Left ventricle myocardium inferior (tissue), 1 donor: Measurements from ENCODE around the gene CTSW. TPM values are rescaled to one million over a fixed set of nuclear protein-coding genes. Genes with fewer than 3 reads are reported as not detected.

Experiments
- DNase-seq: peaks from one replicate; pipeline ENCODE4 v3.0.0-alpha.2; 2020
- H3K27ac ChIP-seq: fragments of 200-600 bp; replicated peaks from 2 replicates; pipeline ENCODE4 v1.8.0; 2021
- H3K27me3 ChIP-seq: fragments of 200-600 bp; 2 replicates; pipeline ENCODE4 v1.8.0; 2021; ENCODE audit warnings: low read depth
- H3K36me3 ChIP-seq: fragments of 200-600 bp; 2 replicates; pipeline ENCODE4 v1.8.0; 2021
- H3K4me1 ChIP-seq: fragments of 200-600 bp; 2 replicates; pipeline ENCODE4 v1.8.0; 2021
- H3K4me3 ChIP-seq: fragments of 200-600 bp; 2 replicates; pipeline ENCODE4 v1.8.0; 2021; ENCODE audit warnings: mild to moderate bottlenecking, moderate library complexity
- H3K9me3 ChIP-seq: fragments of 200-600 bp; replicated peaks from 2 replicates; pipeline ENCODE4 v1.8.0; 2021
- intact Hi-C: fragments of 100-400 bp; cut with micrococcal nuclease; formaldehyde crosslinking; loops from one replicate; pipeline ENCODE4 v1.11.0; 2022
- total RNA-seq: library from RNA; stranded (reverse); fragmentation: NEBNext Ultra II Directional; extraction: Animal tissue kit (Norgen Biotek cat#: 25700); gene quantifications from one replicate; pipeline ENCODE4 v1.2.1, GENCODE V29; 2021
- TF ChIP-seq, protein P1 (sequence below): fragments of 200-600 bp; IDR thresholded peaks from 2 replicates; pipeline ENCODE4 v1.8.0; 2021; ENCODE audit warnings: antibody characterized with exemption, mild to moderate bottlenecking, borderline replicate concordance
- donor health status: DM: no; HTN: yes; CAD: no; lungs with severe emphysema.

CTSW gene
- total RNA-seq, 1 donor from 2014 or later = 0.49 TPM

GRCh38 chr11:65925397-65925796, 45.8 kb downstream of the CTSW start:
- Histone ChIP-seq H3K36me3 (peaks cover 23% of the 10 kb centered on the region), H3K4me1 (peaks cover 9% of the 10 kb centered on the region), H3K9me3 (no peaks in the 10 kb centered on the region), H3K27ac (no peak overlapping the region), H3K27me3 (no peaks in the 10 kb centered on the region), H3K4me3 (no peak overlapping the region)
- intact Hi-C loops = no loop called here
- TF ChIP-seq, protein P1, sequence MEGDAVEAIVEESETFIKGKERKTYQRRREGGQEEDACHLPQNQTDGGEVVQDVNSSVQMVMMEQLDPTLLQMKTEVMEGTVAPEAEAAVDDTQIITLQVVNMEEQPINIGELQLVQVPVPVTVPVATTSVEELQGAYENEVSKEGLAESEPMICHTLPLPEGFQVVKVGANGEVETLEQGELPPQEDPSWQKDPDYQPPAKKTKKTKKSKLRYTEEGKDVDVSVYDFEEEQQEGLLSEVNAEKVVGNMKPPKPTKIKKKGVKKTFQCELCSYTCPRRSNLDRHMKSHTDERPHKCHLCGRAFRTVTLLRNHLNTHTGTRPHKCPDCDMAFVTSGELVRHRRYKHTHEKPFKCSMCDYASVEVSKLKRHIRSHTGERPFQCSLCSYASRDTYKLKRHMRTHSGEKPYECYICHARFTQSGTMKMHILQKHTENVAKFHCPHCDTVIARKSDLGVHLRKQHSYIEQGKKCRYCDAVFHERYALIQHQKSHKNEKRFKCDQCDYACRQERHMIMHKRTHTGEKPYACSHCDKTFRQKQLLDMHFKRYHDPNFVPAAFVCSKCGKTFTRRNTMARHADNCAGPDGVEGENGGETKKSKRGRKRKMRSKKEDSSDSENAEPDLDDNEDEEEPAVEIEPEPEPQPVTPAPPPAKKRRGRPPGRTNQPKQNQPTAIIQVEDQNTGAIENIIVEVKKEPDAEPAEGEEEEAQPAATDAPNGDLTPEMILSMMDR = no peak
- DNase-seq = no peak

DNA sequence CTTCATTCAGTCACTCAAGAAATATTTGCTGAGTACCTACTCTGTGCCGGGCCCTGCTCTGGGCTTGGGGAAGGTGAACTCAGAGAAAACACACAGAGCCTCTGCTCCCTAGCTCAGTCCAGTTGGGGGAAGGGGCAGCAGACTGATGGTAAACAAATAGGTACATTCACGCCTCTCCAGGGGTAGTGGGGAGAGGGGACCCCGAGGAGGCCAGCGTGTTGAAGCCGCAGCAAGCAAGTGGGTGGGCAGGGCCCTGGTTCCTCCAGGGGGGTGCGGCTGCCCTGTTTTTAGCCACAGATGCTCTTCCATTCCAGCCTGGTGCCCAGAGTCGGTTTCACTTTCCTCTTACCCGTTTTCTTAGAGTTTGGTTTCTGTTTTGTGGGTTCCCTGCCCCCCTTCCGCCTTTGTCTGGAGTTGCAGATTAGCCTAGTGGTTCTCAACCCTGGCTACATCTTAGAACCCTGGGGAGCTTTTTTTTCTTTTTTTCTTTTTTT, 48.3 kb downstream of the CTSW start:
- Histone ChIP-seq H3K4me3 (no peak overlapping the region), H3K27ac (no peak overlapping the region), H3K27me3 (no peaks in the 10 kb centered on the region), H3K9me3 (no peaks in the 10 kb centered on the region), H3K4me1 (no peaks in the 10 kb centered on the region), H3K36me3 (peaks cover 5% of the 10 kb centered on the region)
- no peak for DNase-seq
- TF ChIP-seq, protein P1 = no peak
- intact Hi-C loops = no loop called here

GRCh38 chr11:65928667-65929066, 49.0 kb downstream of the CTSW start:
- TF ChIP-seq, protein P1 = no peak
- H3K4me1 ChIP-seq = no peaks in the 10 kb centered on the region
- DNase-seq = no peak
- H3K4me3 ChIP-seq = no peak overlapping the region
- no peaks in the 10 kb centered on the region for H3K9me3 ChIP-seq
- intact Hi-C loops = no loop called here
- H3K36me3 ChIP-seq = no peaks in the 10 kb centered on the region
- H3K27me3 ChIP-seq = peaks cover 5% of the 10 kb centered on the region
- no peak overlapping the region for H3K27ac ChIP-seq

DNA sequence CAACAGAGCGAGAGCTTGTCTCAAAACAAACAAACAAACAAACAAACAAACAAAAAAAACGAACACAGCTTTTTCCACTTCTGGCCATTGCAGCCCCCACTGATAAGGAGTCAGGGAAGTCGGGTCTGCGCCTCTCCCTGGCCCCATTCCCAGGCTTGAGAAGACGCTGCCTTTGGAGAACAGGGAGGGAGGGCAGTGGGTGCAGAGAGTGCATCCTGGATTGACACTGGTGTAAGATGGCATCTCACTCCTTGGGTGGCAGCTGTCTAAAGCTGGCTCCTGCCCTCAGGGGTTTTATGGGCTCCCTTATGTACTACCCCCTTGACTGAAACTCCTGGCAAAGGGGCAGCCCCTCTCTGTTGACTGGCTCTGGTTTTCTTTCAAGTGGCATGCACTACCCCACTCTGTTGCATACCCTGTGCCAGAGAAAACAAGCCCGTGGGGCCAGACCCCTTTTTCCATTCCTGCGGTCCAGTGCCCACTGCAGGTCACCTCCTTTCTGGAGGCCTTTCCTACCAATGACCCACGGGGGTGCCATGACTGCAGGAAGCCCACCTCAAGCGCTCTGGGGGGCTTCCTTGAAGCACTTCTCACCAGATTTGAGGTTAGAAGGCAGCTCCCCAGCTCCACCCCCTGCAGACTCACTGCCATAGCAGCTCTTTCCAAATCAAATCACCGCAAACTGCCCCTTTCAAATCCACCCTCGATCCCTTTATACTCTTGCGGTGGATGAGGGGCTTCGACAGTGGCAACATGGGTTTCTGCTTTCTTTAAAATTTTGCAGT, 52.3 kb downstream of the CTSW start:
- Histone ChIP-seq H3K9me3 (no peaks in the 10 kb centered on the region), H3K36me3 (no peaks in the 10 kb centered on the region), H3K27me3 (peaks cover 22% of the 10 kb centered on the region), H3K4me3 (no peak overlapping the region), H3K4me1 (no peaks in the 10 kb centered on the region), H3K27ac (no peak overlapping the region)
- intact Hi-C loops = no loop called here
- no peak for DNase-seq
- TF ChIP-seq, protein P1 = no peak

GRCh38 chr11:65932558-65932919, 52.9 kb downstream of the CTSW start:
- no peak for DNase-seq
- intact Hi-C loops = no loop called here
- peaks cover 28% of the 10 kb centered on the region for H3K27me3 ChIP-seq
- H3K36me3 ChIP-seq = no peaks in the 10 kb centered on the region
- no peak overlapping the region for H3K27ac ChIP-seq
- H3K4me3 ChIP-seq = no peak overlapping the region
- TF ChIP-seq, protein P1 = no peak
- H3K4me1 ChIP-seq = no peaks in the 10 kb centered on the region
- H3K9me3 ChIP-seq = no peaks in the 10 kb centered on the region

Other genes starting within 250 kb of the CTSW start
- 21.0 TPM for gene SIPA1, start 241.7 kb upstream of the CTSW start, total RNA-seq
- gene RELA, start 216.9 kb upstream of the CTSW start, total RNA-seq = 33.8 TPM
- gene KAT5, start 167.6 kb upstream of the CTSW start, total RNA-seq = 47.0 TPM
- gene RNASEH2C, start 159.0 kb upstream of the CTSW start, total RNA-seq = 39.7 TPM
- 5.4 TPM for gene AP5B1, start 98.9 kb upstream of the CTSW start, total RNA-seq
- not detected for gene OVOL1, start 92.8 kb upstream of the CTSW start, total RNA-seq
- gene SNX32, start 45.9 kb upstream of the CTSW start, total RNA-seq = not detected
- gene CFL1, start 21.7 kb upstream of the CTSW start, total RNA-seq = 299 TPM
- 31.5 TPM for gene MUS81, start 19.4 kb upstream of the CTSW start, total RNA-seq
- 85.1 TPM for gene EFEMP2, start 7.0 kb upstream of the CTSW start, total RNA-seq
- gene FIBP, start 8.6 kb downstream of the CTSW start, total RNA-seq = 42.2 TPM
- gene CCDC85B, start 10.8 kb downstream of the CTSW start, total RNA-seq = 32.7 TPM
- 0.47 TPM for gene FOSL1, start 20.6 kb downstream of the CTSW start, total RNA-seq
- gene C11orf68, start 39.2 kb downstream of the CTSW start, total RNA-seq = 37.3 TPM
- gene DRAP1, start 39.6 kb downstream of the CTSW start, total RNA-seq = 94.7 TPM
- gene TSGA10IP, start 65.6 kb downstream of the CTSW start, total RNA-seq = not detected
- gene SART1, start 81.9 kb downstream of the CTSW start, total RNA-seq = 30.7 TPM
- gene EIF1AD, start 122.3 kb downstream of the CTSW start, total RNA-seq = 19.7 TPM
- 215 TPM for gene BANF1, start 122.7 kb downstream of the CTSW start, total RNA-seq
- not detected for gene CST6, start 132.2 kb downstream of the CTSW start, total RNA-seq
- not detected for gene CATSPER1, start 146.6 kb downstream of the CTSW start, total RNA-seq
- gene GAL3ST3, start 169.3 kb downstream of the CTSW start, total RNA-seq = 1.3 TPM
- 75.5 TPM for gene SF3B2, start 172.5 kb downstream of the CTSW start, total RNA-seq
- 54.9 TPM for gene PACS1, start 190.4 kb downstream of the CTSW start, total RNA-seq